HepG2 (cell line): ENCODE data around the gene SLC30A4. TPM values are rescaled to one million over a fixed set of nuclear protein-coding genes. Genes with fewer than 3 reads are reported as not detected.
A peak's percentile ranks its signal among the peaks of the same experiment; 100 is the strongest.

ENCODE experiments used
- ATAC-seq: fragments of 200-7000 bp; cut with Tn5 transposase; 3 replicates; pipeline ENCODE4 v1.9.1; 2020; ENCODE audit warnings: mild to moderate bottlenecking, moderate library complexity
- BruUV-seq: library from RNA; stranded (reverse); fragments of 400-500 nt; replicated peaks from 2 replicates; lab custom pipeline; 2021; lab: Mats Ljungman, UMichigan
- CTCF ChIA-PET: fragments of 300-600 bp; formaldehyde crosslinking; extraction: SDS; loops from one replicate; lab custom pipeline; 2021; ENCODE audit warnings: low total read pairs, inconsistent platforms, low intra/inter-chr PET ratio; lab: Yijun Ruan, JAX
- POLR2A ChIA-PET: fragments of 350-600 bp; sonication (Branson Sonifier 250); formaldehyde crosslinking; loops from one replicate; lab custom pipeline; 2020; ENCODE audit warnings: antibody characterized with exemption, inconsistent platforms; lab: Yijun Ruan, JAX
- DNase-seq: peaks from one replicate; pipeline ENCODE4 v3.0.0-alpha.2; 2015; ENCODE audit warnings: low spot score
- FAIRE-seq: peaks from 3 replicates; lab custom pipeline; 2011; peaks lifted over from hg19 to GRCh38; lab: Jason Lieb, UNC
- H2AFZ ChIP-seq: one replicate; pipeline ENCODE4 v1.6.1; 2011; ENCODE audit warnings: low read length, inconsistent platforms
- H3K27ac ChIP-seq: fragments of 300-600 bp; 3 replicates; pipeline ENCODE4 v1.8.0; 2011; ENCODE audit warnings: mixed run types, mild to moderate bottlenecking, mixed read lengths, low read length, inconsistent platforms; ENCODE audit not compliant: insufficient read depth; ENCODE audit errors: extremely low read length
- H3K27me3 ChIP-seq, 2 experiments: fragments of 200-600 bp in 1 of 2; 2 replicates in 1 of 2; 3 replicates in 1 of 2; pipeline versions ENCODE4 v1.6.0 to v1.8.0; 2011; ENCODE audit warnings: low read length in 2 of 2, mild to moderate bottlenecking in 2 of 2, moderate library complexity in 2 of 2, inconsistent platforms in 1 of 2; ENCODE audit not compliant: insufficient read depth in 2 of 2, control insufficient read depth in 1 of 2
- H3K36me3 ChIP-seq, 2 experiments: fragments of 200-600 bp in 1 of 2; replicated peaks in 1 of 2; 2 replicates in 1 of 2; 3 replicates in 1 of 2; pipeline versions ENCODE4 v1.5.1 to v1.8.0; 2011; ENCODE audit warnings: low read length in 2 of 2, inconsistent platforms in 1 of 2; ENCODE audit not compliant: insufficient read depth in 2 of 2, control insufficient read depth in 1 of 2
- H3K4me1 ChIP-seq: 2 replicates; pipeline ENCODE4 v1.5.1; 2012; ENCODE audit warnings: low read length, inconsistent platforms; ENCODE audit not compliant: insufficient read depth
- H3K4me2 ChIP-seq: 2 replicates; pipeline ENCODE4 v1.6.0; 2011; ENCODE audit warnings: low read depth, low read length, inconsistent platforms
- H3K4me3 ChIP-seq, 3 experiments: fragments of 200-600 bp in 1 of 3; sonication (generic), shearing (Covaris generic) in 1 of 3; replicated peaks in 1 of 3; 2 replicates each; pipeline ENCODE4 v1.5.1; 2011 to 2016; ENCODE audit warnings: low read length in 3 of 3, inconsistent platforms in 2 of 3, low read depth in 2 of 3, mild to moderate bottlenecking in 2 of 3, control low read depth in 1 of 3, mixed read lengths in 1 of 3; ENCODE audit not compliant: insufficient read depth in 1 of 3
- H3K79me2 ChIP-seq: one replicate; pipeline ENCODE4 v1.6.1; 2011; ENCODE audit warnings: low read length, inconsistent platforms; ENCODE audit not compliant: insufficient read depth
- H3K9ac ChIP-seq: 2 replicates; pipeline ENCODE4 v1.6.0; 2011; ENCODE audit warnings: mild to moderate bottlenecking, low read depth, low read length, inconsistent platforms; ENCODE audit not compliant: insufficient read depth
- H3K9me3 ChIP-seq: 2 replicates; pipeline ENCODE4 v1.5.1; 2012; ENCODE audit warnings: mild to moderate bottlenecking, low read length
- H4K20me1 ChIP-seq: 2 replicates; pipeline ENCODE4 v1.6.0; 2011; ENCODE audit warnings: inconsistent platforms, mild to moderate bottlenecking, low read length, moderate library complexity; ENCODE audit not compliant: insufficient read depth
- ARID5B ChIP-seq: IDR thresholded peaks from 2 replicates; pipeline ENCODE4 v1.4.0; 2020; ENCODE audit warnings: mild to moderate bottlenecking, missing genetic modification reagents
- ELK4 ChIP-seq: sonication (generic); formaldehyde crosslinking; IDR thresholded peaks from 2 replicates; pipeline ENCODE4 v1.9.0; 2021; ENCODE audit warnings: missing genetic modification reagents, borderline replicate concordance
- HDAC1 ChIP-seq: sonication (generic); formaldehyde crosslinking; IDR thresholded peaks from 2 replicates; pipeline ENCODE4 v1.5.1; 2020; ENCODE audit warnings: mild to moderate bottlenecking, missing genetic modification reagents
- LCORL ChIP-seq, 2 experiments: fragments of 450-650 bp in 1 of 2; sonication (generic) in 1 of 2; formaldehyde crosslinking in 1 of 2; IDR thresholded peaks; 2 replicates each; pipeline versions ENCODE4 v1.5.0 to v1.6.1; 2017 to 2020; ENCODE audit warnings: antibody characterized with exemption in 1 of 2, missing genetic modification reagents in 1 of 2
- ZNF572 ChIP-seq: sonication (generic); formaldehyde crosslinking; IDR thresholded peaks from 2 replicates; pipeline ENCODE4 v1.5.1; 2020; ENCODE audit warnings: mild to moderate bottlenecking, missing genetic modification reagents
- ZNF644 ChIP-seq: IDR thresholded peaks from 2 replicates; pipeline ENCODE4 v1.6.1; 2016; ENCODE audit warnings: low read depth
- ZNF687 ChIP-seq: sonication (generic); formaldehyde crosslinking; IDR thresholded peaks from 2 replicates; pipeline ENCODE4 v1.5.1; 2020; ENCODE audit warnings: mild to moderate bottlenecking, missing genetic modification reagents, moderate library complexity
- WGBS: methylation state at CpG from one replicate; pipeline ENCODE4 v1.1.6; 2017; ENCODE audit warnings: low lambda C conversion rate; 5-methylcytosine and 5-hydroxymethylcytosine counted together
- in situ Hi-C: cut with HindIII; loops from 2 replicates; pipeline ENCODE4 v1.10.0; 2017; ENCODE audit warnings: low pct_unique_long_range_greater_than_20kb; ENCODE audit not compliant: extremely low pct_ligation_motif_present
- intact Hi-C: fragments of 100-400 bp; cut with micrococcal nuclease; formaldehyde crosslinking; loops from one replicate; pipeline ENCODE4 v1.10.0; 2022; ENCODE audit not compliant: unreplicated experiment
- polyA plus RNA-seq, 8 experiments: library from polyadenylated mRNA; depleted of rRNA in 3 of 8; stranded (reverse) in 7 of 8; unstranded in 1 of 8; fragments of >200 nt; fragmentation: Illumina TruSeq in 4 of 8; extraction: Trizol in 4 of 8; gene quantifications; 2 replicates each; pipeline versions ENCODE4 v1.2.1 to v1.2.3, GENCODE V29; 2011 to 2016; ENCODE audit warnings: low read depth in 4 of 8, missing spikeins in 1 of 8, mixed read lengths in 1 of 8; ENCODE audit not compliant: insufficient read depth in 1 of 8
- total RNA-seq, 5 experiments: library from RNA; depleted of rRNA; stranded (reverse); fragments of >200 nt; fragmentation: Illumina TruSeq; extraction: Trizol; gene quantifications; 2 replicates each; pipeline ENCODE4 v1.2.3, GENCODE V29; 2016; ENCODE audit warnings: low read depth in 1 of 5
- TF ChIP-seq, protein P1 (sequence below): sonication (generic); formaldehyde crosslinking; IDR thresholded peaks from 2 replicates; pipeline ENCODE4 v1.4.0; 2020; ENCODE audit warnings: low read depth, mild to moderate bottlenecking, missing genetic modification reagents

SLC30A4 gene
- total and polyA plus RNA-seq, 2 of the 13 experiments (the other 11 are each of a cell fraction or from before 2014, with no cell fraction given) = 0.01 to 0.04 TPM

GRCh38 chr15:45457220-45457619 is 65.3 kb downstream of the SLC30A4 start (continued):
- no peak for TF ChIP-seq ELK4 (CRISPR knock-in tag)
- TF ChIP-seq HDAC1 = no peak
- TF ChIP-seq, all 625 proteins: peak for 0

GRCh38 chr15:45456212-45457106 is 66.1 kb downstream of the SLC30A4 start:
- Histone ChIP-seq H3K36me3 (no peaks in the 10 kb centered on the region), H3K79me2 (no peaks in the 10 kb centered on the region), H3K9me3 (peaks cover under 1% of the 10 kb centered on the region; the same call in 1 of the 2 replicates), H3K4me3 (peak overlapping the region in 2 of 3 experiments; percentile 11 to 34; a peak in 1 of 6 replicates), H3K27me3 (peaks cover 5 to 28% of the 10 kb centered on the region in 2 experiments; a peak in 4 of 5 replicates), H2AFZ (peak overlapping the region; percentile 17), H3K27ac (no peak overlapping the region), H3K4me2 (peak overlapping the region; percentile 85), H3K9ac (no peak overlapping the region), H4K20me1 (no peaks in the 10 kb centered on the region), H3K4me1 (peaks cover 37% of the 10 kb centered on the region)
- ATAC-seq (peak; percentile 55), FAIRE-seq (no peak), DNase-seq (peak; percentile 65)
- BruUV-seq = no TSS peak
- ChIA-PET CTCF (interaction anchor here (0.8 to 6.9 kb wide), 7 partner anchors 18 to 293 kb away, joined by 3 to 195 read pairs (median 10); no protein-coding TSS in a partner anchor), POLR2A (no interaction called here)
- WGBS = 31% methylated on average over 12 of the region's 22 CpGs
- in situ Hi-C loops (loop anchor here (10.0 kb wide), 1 partner anchor 158 kb away; no protein-coding TSS in a partner anchor), intact Hi-C loops (loop anchor here (1.0 to 5.0 kb wide), 5 partner anchors 17 to 294 kb away; no protein-coding TSS in a partner anchor)
- TF ChIP-seq ZNF572 (CRISPR knock-in tag) = 0 out of 2 replicates have a peak, but pooled peaks have one; percentile 42
- TF ChIP-seq ZNF644 = no peak
- TF ChIP-seq ZNF687 (CRISPR knock-in tag) = peak; percentile 52
- TF ChIP-seq, protein P1, sequence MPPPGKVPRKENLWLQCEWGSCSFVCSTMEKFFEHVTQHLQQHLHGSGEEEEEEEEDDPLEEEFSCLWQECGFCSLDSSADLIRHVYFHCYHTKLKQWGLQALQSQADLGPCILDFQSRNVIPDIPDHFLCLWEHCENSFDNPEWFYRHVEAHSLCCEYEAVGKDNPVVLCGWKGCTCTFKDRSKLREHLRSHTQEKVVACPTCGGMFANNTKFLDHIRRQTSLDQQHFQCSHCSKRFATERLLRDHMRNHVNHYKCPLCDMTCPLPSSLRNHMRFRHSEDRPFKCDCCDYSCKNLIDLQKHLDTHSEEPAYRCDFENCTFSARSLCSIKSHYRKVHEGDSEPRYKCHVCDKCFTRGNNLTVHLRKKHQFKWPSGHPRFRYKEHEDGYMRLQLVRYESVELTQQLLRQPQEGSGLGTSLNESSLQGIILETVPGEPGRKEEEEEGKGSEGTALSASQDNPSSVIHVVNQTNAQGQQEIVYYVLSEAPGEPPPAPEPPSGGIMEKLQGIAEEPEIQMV (CRISPR knock-in tag) = 0 out of 2 replicates have a peak, but pooled peaks have one; percentile 41
- 0 out of 2 replicates have a peak, but pooled peaks have one; percentile 17 for TF ChIP-seq ARID5B
- TF ChIP-seq LCORL (IDR thresholded peaks at IDR 0.05) = no peak
- peak; percentile 29; the same call in 1 of the 2 replicates for TF ChIP-seq LCORL (CRISPR knock-in tag; IDR thresholded peaks at IDR 0.05)
